Transverse colon (tissue), 4 donors: ENCODE measurements around the gene MYOCD. TPM values are rescaled to one million over a fixed set of nuclear protein-coding genes. Genes with fewer than 3 reads are reported as not detected.

ENCODE experiments used
- DNase-seq: peaks from one replicate; pipeline ENCODE4 v3.0.0-alpha.2; 2019
- H3K27ac ChIP-seq, 4 donors: fragments of 200-600 bp; sonication (generic); 2 replicates each; pipeline ENCODE4 v1.5.1; 2016 to 2018; ENCODE audit warnings: inconsistent platforms in 4 of 4
- H3K27me3 ChIP-seq: fragments of 200-600 bp; sonication (generic); 2 replicates; pipeline ENCODE4 v1.5.1; 2017; ENCODE audit warnings: inconsistent platforms
- H3K36me3 ChIP-seq, 4 donors: fragments of 200-600 bp; sonication (generic); 2 replicates each; pipeline ENCODE4 v1.5.1; 2017 to 2019; ENCODE audit warnings: inconsistent platforms in 4 of 4
- H3K4me1 ChIP-seq, 4 donors: fragments of 200-600 bp; sonication (generic); 2 replicates each; pipeline ENCODE4 v1.5.1; 2017 to 2020; ENCODE audit warnings: inconsistent platforms in 4 of 4
- H3K4me3 ChIP-seq, 4 donors: fragments of 200-600 bp; sonication (generic); 1 replicate in 1 of 4; 2 replicates in 3 of 4; pipeline versions ENCODE4 v1.5.1 to v1.6.1; 2017 to 2019; ENCODE audit warnings: inconsistent platforms in 4 of 4
- H3K9me3 ChIP-seq, 2 donors: fragments of 200-600 bp; sonication (generic); 2 replicates each; pipeline ENCODE4 v1.5.1; 2017 to 2019; ENCODE audit warnings: inconsistent platforms in 2 of 2
- EP300 ChIP-seq: sonication (generic); formaldehyde crosslinking; IDR thresholded peaks from one replicate; pipeline ENCODE4 v1.6.1; 2017; ENCODE audit warnings: antibody characterized with exemption, low read depth
- POLR2A ChIP-seq: fragments of 450-650 bp; IDR thresholded peaks from one replicate; pipeline ENCODE4 v1.6.1; 2016; ENCODE audit warnings: antibody characterized with exemption, mild to moderate bottlenecking, moderate library complexity
- POLR2AphosphoS5 ChIP-seq, 3 donors: sonication (generic); formaldehyde crosslinking; IDR thresholded peaks; one replicate each; pipeline ENCODE4 v1.6.1; 2016; ENCODE audit warnings: antibody characterized with exemption in 3 of 3
- WGBS, 2 donors: methylation state at CpG; one replicate each; pipeline ENCODE4 v1.1.5; 2018; ENCODE audit warnings: low coverage in 1 of 2; 5-methylcytosine and 5-hydroxymethylcytosine counted together
- in situ Hi-C, 4 donors: fragments of 200-750 bp; cut with MboI; loops; one replicate each; pipeline versions ENCODE4 v1.15.0 to v1.15.1; 2017; ENCODE audit warnings: low sequenced_read_pairs in 3 of 4, low pct_ligation_motif_present in 1 of 4, low pct_unique_long_range_greater_than_20kb in 1 of 4
- intact Hi-C: fragments of 100-400 bp; cut with DNase I; formaldehyde crosslinking; loops from one replicate; pipeline ENCODE4 v1.15.1; 2023; ENCODE audit warnings: low total_unique reads
- total RNA-seq, 4 donors: library from RNA; depleted of rRNA; stranded (reverse); fragments of >200 nt; gene quantifications; one replicate each; pipeline ENCODE4 v1.1.0, GENCODE V29; 2016
- TF ChIP-seq, protein P1 (sequence below), 5 experiments: fragments of 200-600 bp in 3 of 5; fragments of 450-650 bp in 2 of 5; sonication (generic) in 3 of 5; IDR thresholded peaks; 1 replicate in 2 of 5; 2 replicates in 3 of 5; pipeline ENCODE4 v1.5.1; 2016 to 2017; ENCODE audit warnings: antibody characterized with exemption in 5 of 5, inconsistent platforms in 3 of 5, mild to moderate bottlenecking in 2 of 5, moderate library complexity in 1 of 5

Gene MYOCD
- total RNA-seq, 4 donors from 2014 or later, result 15.9 to 59.1 (median 35.0) TPM

DNA sequence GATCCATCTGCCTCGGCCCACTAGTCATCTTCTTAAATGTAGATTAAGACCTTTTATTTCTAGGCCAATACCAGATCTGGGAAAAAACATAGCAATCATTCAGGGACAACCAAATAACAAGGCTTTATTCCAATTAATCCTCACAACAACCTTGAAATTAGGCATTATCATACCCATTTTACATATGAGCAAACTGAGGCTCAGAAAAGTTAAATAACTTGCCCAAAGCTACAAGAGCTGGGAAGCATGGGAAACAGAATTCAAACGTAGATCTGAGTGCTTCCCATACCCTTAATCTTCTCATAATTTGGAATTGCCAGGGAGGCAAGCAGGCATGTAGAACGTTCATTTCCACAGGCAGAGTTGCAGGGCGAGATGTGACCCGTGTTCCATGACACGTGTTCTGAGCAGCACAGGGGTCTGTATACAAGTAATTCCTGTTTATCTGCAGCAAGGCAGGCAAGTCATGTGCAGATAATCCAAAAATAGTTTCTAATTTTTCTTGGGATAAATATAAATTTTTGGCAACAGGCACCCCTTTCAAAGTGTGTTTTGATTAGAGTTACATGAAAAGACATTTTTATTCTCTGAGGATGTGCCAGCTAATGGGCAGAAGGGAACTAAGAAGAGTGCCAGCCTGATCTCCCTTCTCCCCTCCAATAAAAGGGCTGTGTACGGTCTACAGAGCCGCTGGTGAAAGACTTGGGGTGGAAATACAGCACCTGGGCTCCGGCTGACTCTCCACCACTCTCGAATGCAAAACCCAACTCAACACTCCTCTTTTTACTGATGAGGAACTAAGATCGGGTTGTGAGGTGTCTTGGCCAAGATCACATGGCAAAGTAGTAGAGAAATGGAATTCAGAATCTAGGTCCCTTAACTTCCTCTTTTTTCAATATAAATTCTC lies 27.7 kb upstream of the MYOCD start:
- Histone ChIP-seq H3K4me3 (no peak overlapping the region), H3K27me3 (no peaks in the 10 kb centered on the region), H3K36me3 (no peaks in the 10 kb centered on the region), H3K9me3 (no peaks in the 10 kb centered on the region), H3K27ac (no peak overlapping the region), H3K4me1 (no peaks in the 10 kb centered on the region)
- in situ Hi-C loops, result no loop called here
- WGBS, 2 donors, result 80 to 84% methylated on average over 6 to 11 of the region's 11 CpGs
- TF ChIP-seq EP300 (no peak), POLR2AphosphoS5 (IDR thresholded peaks at IDR 0.05) (no peak), POLR2A (no peak)
- TF ChIP-seq, protein P1, sequence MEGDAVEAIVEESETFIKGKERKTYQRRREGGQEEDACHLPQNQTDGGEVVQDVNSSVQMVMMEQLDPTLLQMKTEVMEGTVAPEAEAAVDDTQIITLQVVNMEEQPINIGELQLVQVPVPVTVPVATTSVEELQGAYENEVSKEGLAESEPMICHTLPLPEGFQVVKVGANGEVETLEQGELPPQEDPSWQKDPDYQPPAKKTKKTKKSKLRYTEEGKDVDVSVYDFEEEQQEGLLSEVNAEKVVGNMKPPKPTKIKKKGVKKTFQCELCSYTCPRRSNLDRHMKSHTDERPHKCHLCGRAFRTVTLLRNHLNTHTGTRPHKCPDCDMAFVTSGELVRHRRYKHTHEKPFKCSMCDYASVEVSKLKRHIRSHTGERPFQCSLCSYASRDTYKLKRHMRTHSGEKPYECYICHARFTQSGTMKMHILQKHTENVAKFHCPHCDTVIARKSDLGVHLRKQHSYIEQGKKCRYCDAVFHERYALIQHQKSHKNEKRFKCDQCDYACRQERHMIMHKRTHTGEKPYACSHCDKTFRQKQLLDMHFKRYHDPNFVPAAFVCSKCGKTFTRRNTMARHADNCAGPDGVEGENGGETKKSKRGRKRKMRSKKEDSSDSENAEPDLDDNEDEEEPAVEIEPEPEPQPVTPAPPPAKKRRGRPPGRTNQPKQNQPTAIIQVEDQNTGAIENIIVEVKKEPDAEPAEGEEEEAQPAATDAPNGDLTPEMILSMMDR (IDR thresholded peaks at IDR 0.05), result no peak
- no peak for DNase-seq
- intact Hi-C loops, result no loop called here

GRCh38 chr17:12640364-12640763 lies 25.3 kb upstream of the MYOCD start:
- 80 to 93% methylated on average over 2 of the region's 2 CpGs for WGBS, 2 donors
- no peak for DNase-seq
- Histone ChIP-seq H3K4me1 (no peaks in the 10 kb centered on the region), H3K36me3 (no peaks in the 10 kb centered on the region), H3K4me3 (no peak overlapping the region), H3K9me3 (no peaks in the 10 kb centered on the region), H3K27ac (no peak overlapping the region), H3K27me3 (no peaks in the 10 kb centered on the region)
- TF ChIP-seq EP300, result no peak
- TF ChIP-seq, protein P1 (IDR thresholded peaks at IDR 0.05), result no peak
- TF ChIP-seq POLR2AphosphoS5 (IDR thresholded peaks at IDR 0.05), result no peak
- no peak for TF ChIP-seq POLR2A
- intact Hi-C loops, result no loop called here
- in situ Hi-C loops, result no loop called here

- H3K27me3 ChIP-seq, result no peaks in the 10 kb centered on the region
- DNase-seq, result no peak
- no peaks in the 10 kb centered on the region for H3K4me1 ChIP-seq
- no peaks in the 10 kb centered on the region for H3K9me3 ChIP-seq
- 83 to 84% methylated on average over 2 of the region's 2 CpGs for WGBS, 2 donors
- TF ChIP-seq POLR2AphosphoS5 (IDR thresholded peaks at IDR 0.05) (no peak), EP300 (no peak), POLR2A (no peak)
- TF ChIP-seq, protein P1 (IDR thresholded peaks at IDR 0.05), result no peak
- H3K4me3 ChIP-seq, result no peak overlapping the region
- intact Hi-C loops, result no loop called here
- H3K27ac ChIP-seq, result no peak overlapping the region
- in situ Hi-C loops, result no loop called here
- H3K36me3 ChIP-seq, result no peaks in the 10 kb centered on the region
These were observed 24.6 kb upstream of the MYOCD start for GRCh38 chr17:12641084-12641483.

- Histone ChIP-seq H3K9me3 (no peaks in the 10 kb centered on the region), H3K27me3 (no peaks in the 10 kb centered on the region), H3K27ac (no peak overlapping the region), H3K4me3 (no peak overlapping the region), H3K36me3 (no peaks in the 10 kb centered on the region), H3K4me1 (no peaks in the 10 kb centered on the region)
- DNase-seq, result no peak
- 66 to 76% methylated on average over 3 to 4 of the region's 4 CpGs for WGBS, 2 donors
- TF ChIP-seq, protein P1 (IDR thresholded peaks at IDR 0.05), result no peak
- TF ChIP-seq EP300 (no peak), POLR2A (no peak), POLR2AphosphoS5 (IDR thresholded peaks at IDR 0.05) (no peak)
- intact Hi-C loops (no loop called here), in situ Hi-C loops (no loop called here)
These were observed 23.7 kb upstream of the MYOCD start for GRCh38 chr17:12642034-12642433.
